Activated naive CD4-positive, alpha-beta T cell treated with anti-CD3 and anti-CD28 coated beads, Interleukin-2, amount 50 U/mL, for 24 hours (primary cell): ENCODE data around the gene P3R3URF.

Experiments used
- H3K27ac Mint-ChIP-seq: one replicate; pipeline ENCODE4 v1.8.0; 2021; ENCODE audit warnings: mild to moderate bottlenecking, mixed read lengths
- H3K27me3 Mint-ChIP-seq: one replicate; pipeline ENCODE4 v1.8.0; 2021; ENCODE audit warnings: mixed read lengths
- H3K36me3 Mint-ChIP-seq: one replicate; pipeline ENCODE4 v1.8.0; 2021; ENCODE audit warnings: mixed read lengths
- H3K4me1 Mint-ChIP-seq: one replicate; pipeline ENCODE4 v1.8.0; 2021; ENCODE audit warnings: mixed read lengths
- H3K4me3 Mint-ChIP-seq: one replicate; pipeline ENCODE4 v1.8.0; 2021; ENCODE audit warnings: mild to moderate bottlenecking, mixed read lengths
- H3K9me3 Mint-ChIP-seq: one replicate; pipeline ENCODE4 v1.8.0; 2021; ENCODE audit warnings: mixed read lengths

Gene P3R3URF

DNA sequence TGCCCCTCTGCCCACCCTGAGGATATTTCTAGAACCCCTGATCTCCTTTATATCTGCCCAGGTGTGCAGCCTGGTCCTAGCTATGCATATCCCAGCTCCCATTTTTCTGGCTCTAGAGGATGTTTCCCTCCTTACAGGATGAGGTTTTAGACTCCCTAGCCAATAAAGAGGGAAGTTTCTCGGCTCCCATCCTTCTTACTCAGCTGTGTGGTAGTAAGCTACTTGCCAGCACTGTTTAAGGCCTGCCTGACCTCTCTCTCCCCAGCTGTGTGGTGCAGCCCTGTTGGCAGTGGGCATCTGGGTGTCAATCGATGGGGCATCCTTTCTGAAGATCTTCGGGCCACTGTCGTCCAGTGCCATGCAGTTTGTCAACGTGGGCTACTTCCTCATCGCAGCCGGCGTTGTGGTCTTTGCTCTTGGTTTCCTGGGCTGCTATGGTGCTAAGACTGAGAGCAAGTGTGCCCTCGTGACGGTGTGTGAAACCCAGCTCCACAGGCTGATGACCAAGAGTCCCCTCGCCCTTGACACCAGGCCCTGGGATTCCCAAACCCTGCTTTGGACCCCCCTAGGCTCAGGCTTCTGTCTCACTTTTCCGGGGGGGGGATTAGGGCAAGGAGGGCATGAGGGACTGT, 7.8 kb upstream of the P3R3URF start:
- H3K36me3 Mint-ChIP-seq: peaks cover 2% of the 10 kb centered on the region
- no peak overlapping the region for H3K27ac Mint-ChIP-seq
- H3K4me3 Mint-ChIP-seq: no peak overlapping the region
- no peaks in the 10 kb centered on the region for H3K9me3 Mint-ChIP-seq
- H3K27me3 Mint-ChIP-seq: no peaks in the 10 kb centered on the region
- peaks cover 24% of the 10 kb centered on the region for H3K4me1 Mint-ChIP-seq

DNA sequence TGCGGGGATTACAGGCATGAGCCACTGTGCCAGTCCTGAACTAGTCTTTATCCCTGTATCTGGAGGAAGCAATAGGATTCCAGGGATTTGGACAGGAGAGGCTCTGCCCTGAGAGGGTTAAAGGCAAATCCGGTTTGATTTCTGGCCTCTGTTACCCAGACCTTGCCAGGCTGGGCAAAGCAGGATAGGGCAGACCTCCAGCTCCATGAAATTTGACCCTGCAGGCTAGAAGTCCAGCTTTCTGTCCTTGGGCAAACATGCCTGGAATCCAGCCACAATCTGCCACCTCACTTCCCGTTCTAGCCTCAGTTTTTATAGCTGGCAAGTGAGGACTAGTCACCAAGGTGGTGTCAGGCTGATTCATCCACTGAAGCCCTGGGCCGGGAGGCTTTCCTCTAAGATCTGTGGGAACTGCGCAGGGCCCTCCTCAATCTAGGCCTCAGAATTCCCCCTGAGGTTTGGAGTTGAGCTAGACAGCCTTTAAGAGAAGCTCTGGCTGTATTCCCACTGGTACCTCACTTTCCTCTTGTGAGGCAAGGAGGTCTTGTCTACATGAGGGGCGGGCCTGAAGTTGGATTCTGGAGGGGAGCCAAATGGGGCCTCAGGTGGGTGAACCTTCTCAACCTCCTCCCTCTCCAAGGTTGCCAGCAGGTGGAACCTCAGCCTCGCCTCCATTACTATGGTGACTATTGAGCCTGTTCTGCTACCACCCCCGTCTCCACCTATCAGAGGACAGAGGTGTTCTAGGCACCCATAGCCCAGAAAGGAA, 7.0 kb upstream of the P3R3URF start:
- H3K36me3 Mint-ChIP-seq: peaks cover 2% of the 10 kb centered on the region
- peaks cover 24% of the 10 kb centered on the region for H3K4me1 Mint-ChIP-seq
- no peaks in the 10 kb centered on the region for H3K27me3 Mint-ChIP-seq
- H3K4me3 Mint-ChIP-seq: no peak overlapping the region
- H3K9me3 Mint-ChIP-seq: no peaks in the 10 kb centered on the region
- H3K27ac Mint-ChIP-seq: no peak overlapping the region

DNA sequence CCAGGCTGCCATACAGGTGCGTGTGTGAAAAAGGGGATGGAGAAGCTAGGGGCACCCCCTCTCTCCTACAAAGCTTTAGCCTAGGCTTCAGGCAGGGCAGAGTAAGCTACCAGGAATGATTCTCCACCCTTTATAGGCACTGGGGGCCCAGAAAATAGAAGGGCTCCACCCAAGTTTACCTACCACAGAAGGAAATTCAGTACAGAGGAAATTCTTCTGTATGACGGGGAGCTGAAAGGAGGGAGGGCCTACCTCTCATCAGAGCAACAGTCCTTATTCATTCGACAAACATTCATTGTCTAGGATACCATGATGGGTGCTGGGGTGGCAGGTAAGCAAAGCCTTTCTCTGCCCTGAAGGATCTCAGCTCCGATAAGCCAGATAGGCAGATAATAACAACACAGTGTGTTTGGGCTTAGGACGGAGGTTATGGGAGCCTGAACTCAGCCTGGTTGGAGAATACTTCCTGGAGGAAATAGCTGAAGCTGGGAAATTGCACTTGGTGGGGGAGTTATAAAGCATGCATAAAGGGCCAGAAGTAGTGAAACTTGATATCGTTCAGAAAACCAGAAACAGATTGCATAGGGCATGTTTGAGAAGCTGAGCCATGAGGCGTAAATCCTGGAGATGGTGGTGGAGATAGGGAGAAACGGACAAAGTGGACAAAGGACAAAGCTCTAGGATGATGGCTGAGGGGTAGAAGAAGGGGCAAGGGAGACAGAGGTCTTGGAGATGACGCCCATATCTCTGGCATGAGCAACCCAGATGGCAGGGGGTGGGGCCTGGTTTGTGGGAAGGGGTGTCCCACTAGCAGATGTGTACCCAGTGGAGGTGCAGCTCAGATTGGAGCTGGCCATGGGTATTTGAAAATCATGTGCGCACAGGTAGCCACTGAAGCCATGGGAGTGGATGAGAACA, 5.3 kb upstream of the P3R3URF start:
- Mint-ChIP-seq H3K27ac (no peak overlapping the region), H3K9me3 (no peaks in the 10 kb centered on the region), H3K4me3 (no peak overlapping the region), H3K36me3 (peaks cover 2% of the 10 kb centered on the region), H3K4me1 (peaks cover 24% of the 10 kb centered on the region), H3K27me3 (no peaks in the 10 kb centered on the region)

DNA sequence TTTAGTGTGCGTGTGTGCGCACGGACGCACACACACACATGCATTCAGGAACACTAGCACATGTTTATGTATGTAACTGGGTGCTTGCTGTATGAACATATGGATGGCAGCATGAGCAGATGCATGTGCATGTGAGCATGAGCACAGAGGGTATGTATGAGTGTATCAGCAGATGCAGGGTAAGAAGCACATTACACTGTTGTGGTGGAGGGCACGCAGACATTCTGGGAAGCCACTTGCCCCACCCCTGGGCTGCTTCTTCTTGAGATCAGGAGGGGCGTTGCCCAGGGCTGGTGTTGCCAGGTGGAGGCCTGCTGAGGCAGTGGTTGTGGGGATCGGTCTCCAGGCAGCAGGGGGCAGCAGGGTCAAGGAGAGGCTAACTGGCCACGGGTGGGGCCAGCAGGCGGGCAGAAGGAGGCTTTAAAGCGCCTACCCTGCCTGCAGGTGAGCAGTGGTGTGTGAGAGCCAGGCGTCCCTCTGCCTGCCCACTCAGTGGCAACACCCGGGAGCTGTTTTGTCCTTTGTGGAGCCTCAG, 3.9 kb upstream of the P3R3URF start:
- Mint-ChIP-seq H3K4me1 (peaks cover 15% of the 10 kb centered on the region), H3K36me3 (no peaks in the 10 kb centered on the region), H3K27me3 (no peaks in the 10 kb centered on the region), H3K9me3 (no peaks in the 10 kb centered on the region), H3K27ac (no peak overlapping the region), H3K4me3 (no peak overlapping the region)

DNA sequence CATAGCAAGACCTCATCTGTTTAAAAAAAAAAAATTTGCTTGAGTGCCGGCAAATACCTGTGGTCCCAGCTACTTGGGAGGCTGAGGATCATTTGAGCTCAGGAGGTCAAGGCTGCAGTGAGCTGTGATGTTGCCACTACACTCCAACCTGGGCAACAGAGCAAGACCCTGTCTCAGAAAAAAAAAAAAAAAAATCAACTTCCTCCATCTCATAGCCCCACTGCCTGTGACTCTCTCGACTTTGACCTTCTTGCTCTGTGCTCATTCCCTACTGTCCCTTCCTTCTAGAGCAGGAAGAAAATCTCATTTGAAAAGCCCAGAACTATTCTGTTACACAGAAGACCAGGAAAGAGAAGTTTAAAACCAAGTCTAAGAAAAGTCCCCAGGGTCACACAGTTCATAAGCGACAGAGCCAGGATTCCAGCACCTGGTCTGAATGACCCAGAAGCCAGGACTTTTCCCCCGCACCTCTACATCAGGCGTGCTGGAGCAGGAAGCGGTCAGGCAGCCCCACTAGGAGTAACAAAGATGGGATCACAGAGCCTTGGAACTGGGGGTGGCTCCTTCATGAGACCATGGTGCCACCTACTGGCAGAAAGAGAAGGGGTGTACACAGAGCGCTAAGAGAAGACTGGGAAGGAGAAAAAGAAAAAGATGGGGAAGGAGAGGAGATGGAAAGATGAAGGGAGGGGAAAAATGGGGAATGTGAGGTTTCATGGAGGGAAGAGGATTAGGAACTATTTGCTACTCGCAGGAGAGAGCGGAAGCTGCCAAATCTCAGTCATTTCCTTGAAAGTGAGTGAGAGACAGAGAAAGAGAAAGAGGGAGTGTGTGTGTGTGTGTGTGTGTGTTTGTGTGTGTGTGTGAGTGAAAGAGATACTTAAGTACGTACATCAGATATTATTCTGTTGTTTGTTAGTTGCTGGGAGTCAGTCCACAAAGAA, 3.1 kb upstream of the P3R3URF start:
- no peaks in the 10 kb centered on the region for H3K9me3 Mint-ChIP-seq

DNA sequence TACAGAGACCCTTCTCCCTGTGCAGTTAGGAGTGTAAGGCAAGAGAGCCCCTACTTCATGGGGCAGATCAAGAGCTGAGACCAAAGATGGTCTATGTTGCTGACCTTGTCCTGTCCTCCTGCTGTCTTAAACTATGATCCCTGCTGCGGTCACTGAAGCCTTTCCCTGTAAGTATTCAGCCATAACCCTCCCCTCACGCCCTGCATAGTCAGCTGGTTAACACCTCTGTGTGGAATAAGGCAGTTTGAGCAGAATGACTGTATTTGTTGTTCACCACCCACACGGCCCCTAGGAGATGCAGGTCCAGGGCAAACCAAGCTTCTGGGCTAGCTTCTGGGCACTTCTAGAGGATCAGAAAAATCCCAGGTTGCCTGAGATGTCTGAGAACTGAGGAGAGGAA, 1.0 kb downstream of the P3R3URF start:
- H3K36me3 Mint-ChIP-seq: no peaks in the 10 kb centered on the region
- no peaks in the 10 kb centered on the region for H3K27me3 Mint-ChIP-seq
- no peak overlapping the region for H3K27ac Mint-ChIP-seq
- no peaks in the 10 kb centered on the region for H3K9me3 Mint-ChIP-seq
- no peaks in the 10 kb centered on the region for H3K4me1 Mint-ChIP-seq
- no peak overlapping the region for H3K4me3 Mint-ChIP-seq

More for the DNA sequence above, 3.1 kb upstream of the P3R3URF start:
- H3K4me3 Mint-ChIP-seq: no peak overlapping the region
- no peaks in the 10 kb centered on the region for H3K36me3 Mint-ChIP-seq
- no peak overlapping the region for H3K27ac Mint-ChIP-seq
- H3K4me1 Mint-ChIP-seq: peaks cover 7% of the 10 kb centered on the region
- no peaks in the 10 kb centered on the region for H3K27me3 Mint-ChIP-seq

DNA sequence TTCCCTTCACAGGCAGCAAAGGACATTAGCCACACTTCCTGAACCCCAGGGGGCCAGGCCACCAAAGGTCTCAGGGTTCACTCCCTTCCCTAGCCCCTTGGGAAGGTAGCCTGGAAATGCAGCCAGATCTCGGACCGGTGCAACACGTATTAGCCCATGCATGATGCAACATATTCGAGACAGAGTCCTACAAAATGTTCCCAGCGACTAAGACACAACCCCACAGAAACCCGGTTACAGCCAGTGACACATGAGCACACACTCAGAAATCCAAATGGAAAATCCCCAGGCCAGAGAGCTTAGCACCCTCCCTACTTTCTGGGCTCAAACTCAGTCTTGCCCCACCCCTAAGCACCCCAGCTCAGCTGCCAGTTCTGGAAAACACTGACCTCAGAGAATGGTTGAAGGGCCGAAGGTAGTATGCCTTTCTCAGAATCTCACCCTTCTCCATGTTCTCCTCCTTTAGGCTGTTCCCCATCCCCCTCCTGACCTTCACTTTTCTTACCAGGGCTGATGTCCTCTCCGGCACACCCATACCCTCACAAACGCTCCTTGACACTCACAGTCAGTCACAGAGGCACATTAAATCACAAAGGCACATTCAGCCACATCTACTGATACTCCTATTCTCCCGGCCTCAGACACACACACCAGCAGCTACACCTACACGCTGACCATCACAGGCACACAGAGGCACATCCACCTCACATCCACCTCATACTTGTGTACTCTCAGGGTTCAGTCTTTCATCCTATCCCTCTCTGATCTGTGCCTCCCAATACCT, 1.6 kb downstream of the P3R3URF start, which contains the start of gene TSPAN1:
TSPAN1 (plus strand) TSS at position 640 of the 784 bp plus-strand sequence. CDS start 6,021 bp downstream, outside the sequence.
- Mint-ChIP-seq H3K4me3 (no peak within 1 kb of the TSS), H3K27ac (no peak within 1 kb of the TSS), H3K4me1 (no peaks in the 10 kb centered on the region), H3K9me3 (no peaks in the 10 kb centered on the region), H3K27me3 (no peaks in the 10 kb centered on the region), H3K36me3 (no peaks in the 10 kb centered on the region)

DNA sequence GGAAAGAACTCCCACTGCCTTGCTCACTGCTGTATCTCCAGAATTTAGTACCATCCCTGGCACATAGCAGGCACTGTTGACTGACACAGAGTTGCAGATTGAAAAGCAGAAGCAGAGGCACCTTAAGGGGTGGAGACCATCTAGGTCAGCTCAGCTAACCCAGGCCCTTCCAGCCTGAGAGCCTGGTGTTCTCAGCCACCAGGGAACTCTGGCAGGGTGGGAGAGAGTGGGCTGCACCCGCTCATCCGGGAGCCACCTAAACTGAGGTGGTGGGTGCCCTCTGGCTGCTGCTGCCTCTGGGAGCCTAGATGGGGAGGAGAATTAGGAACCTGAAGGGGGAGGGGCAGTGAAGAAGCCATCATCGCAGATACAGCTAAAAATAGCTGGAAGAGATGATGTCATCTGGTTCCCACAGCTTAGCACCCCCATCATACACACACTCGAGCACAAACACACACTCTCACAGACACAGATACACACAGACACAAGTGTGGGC, 2.9 kb downstream of the P3R3URF start:
- no peak overlapping the region for H3K27ac Mint-ChIP-seq
- H3K4me1 Mint-ChIP-seq: no peaks in the 10 kb centered on the region
- H3K4me3 Mint-ChIP-seq: no peak overlapping the region

DNA sequence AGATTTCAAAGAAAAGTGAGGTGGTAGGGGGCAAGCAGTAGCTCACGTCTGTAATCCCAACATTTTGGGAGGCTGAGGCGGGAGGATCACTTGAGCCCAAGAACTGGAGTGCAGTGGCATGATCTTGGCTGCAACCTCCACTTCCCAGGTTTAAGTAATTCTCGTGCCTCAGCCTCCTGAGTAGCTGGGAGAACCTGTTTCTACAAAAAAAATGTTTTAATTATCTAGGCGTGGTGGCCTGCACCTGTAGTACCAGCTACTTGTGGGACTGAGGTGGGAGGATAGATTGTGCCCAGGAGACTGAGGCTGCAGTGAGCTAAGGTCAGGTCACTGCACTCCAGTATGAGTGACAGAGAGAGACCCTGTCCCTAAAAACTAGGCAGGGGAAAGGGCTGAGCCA, 4.0 kb downstream of the P3R3URF start:
- Mint-ChIP-seq H3K4me3 (no peak overlapping the region), H3K36me3 (no peaks in the 10 kb centered on the region), H3K27me3 (no peaks in the 10 kb centered on the region), H3K9me3 (no peaks in the 10 kb centered on the region), H3K4me1 (peaks cover 6% of the 10 kb centered on the region), H3K27ac (no peak overlapping the region)

More for the DNA sequence above, 2.9 kb downstream of the P3R3URF start:
- no peaks in the 10 kb centered on the region for H3K36me3 Mint-ChIP-seq
- H3K9me3 Mint-ChIP-seq: no peaks in the 10 kb centered on the region
- no peaks in the 10 kb centered on the region for H3K27me3 Mint-ChIP-seq

DNA sequence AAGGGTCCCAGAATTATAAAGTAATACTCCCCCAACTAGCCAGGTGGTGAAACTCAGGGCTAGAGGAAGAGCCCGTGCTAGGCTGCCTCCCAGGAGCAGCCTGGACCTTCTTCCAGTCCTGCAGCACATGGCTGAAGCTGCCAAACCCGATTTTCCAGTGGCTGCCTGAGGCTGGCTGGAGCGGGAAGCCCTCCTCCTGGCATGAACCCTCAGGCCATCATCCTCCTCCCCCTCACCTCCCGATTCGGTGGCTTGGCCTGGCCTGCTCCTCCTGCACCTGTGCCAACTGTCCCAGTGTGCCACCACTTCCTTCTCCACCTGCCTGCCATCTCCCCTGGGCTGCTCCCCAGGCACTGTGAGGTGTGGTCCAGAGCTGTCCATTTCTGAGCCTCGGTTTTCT, 4.4 kb downstream of the P3R3URF start:
- peaks cover 10% of the 10 kb centered on the region for H3K4me1 Mint-ChIP-seq
- no peak overlapping the region for H3K4me3 Mint-ChIP-seq
- H3K9me3 Mint-ChIP-seq: no peaks in the 10 kb centered on the region
- no peaks in the 10 kb centered on the region for H3K27me3 Mint-ChIP-seq
- no peak overlapping the region for H3K27ac Mint-ChIP-seq
- no peaks in the 10 kb centered on the region for H3K36me3 Mint-ChIP-seq

DNA sequence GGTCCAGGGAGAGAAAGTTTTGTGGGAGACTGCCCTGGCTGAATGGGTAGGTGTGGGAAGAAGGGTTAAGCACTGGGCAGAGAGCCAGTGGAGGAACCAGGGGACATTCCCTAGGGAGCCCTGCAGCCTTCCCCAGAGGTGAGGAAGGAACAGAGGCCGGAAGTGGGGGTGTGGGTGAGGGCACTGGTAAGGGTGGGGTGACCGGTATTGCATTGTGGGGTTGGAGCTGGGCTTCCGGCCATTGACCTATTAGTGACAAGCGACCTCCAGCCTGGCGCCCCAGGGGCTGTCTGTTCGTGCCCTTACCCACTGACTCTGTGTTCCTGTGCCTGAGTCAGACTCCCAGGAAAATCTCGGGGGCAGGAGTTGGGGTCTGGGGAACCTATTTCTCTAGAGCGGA, 4.9 kb downstream of the P3R3URF start:
- no peaks in the 10 kb centered on the region for H3K9me3 Mint-ChIP-seq
- H3K4me1 Mint-ChIP-seq: peaks cover 16% of the 10 kb centered on the region
- no peak overlapping the region for H3K4me3 Mint-ChIP-seq
- H3K27ac Mint-ChIP-seq: no peak overlapping the region
- no peaks in the 10 kb centered on the region for H3K36me3 Mint-ChIP-seq
- H3K27me3 Mint-ChIP-seq: no peaks in the 10 kb centered on the region

DNA sequence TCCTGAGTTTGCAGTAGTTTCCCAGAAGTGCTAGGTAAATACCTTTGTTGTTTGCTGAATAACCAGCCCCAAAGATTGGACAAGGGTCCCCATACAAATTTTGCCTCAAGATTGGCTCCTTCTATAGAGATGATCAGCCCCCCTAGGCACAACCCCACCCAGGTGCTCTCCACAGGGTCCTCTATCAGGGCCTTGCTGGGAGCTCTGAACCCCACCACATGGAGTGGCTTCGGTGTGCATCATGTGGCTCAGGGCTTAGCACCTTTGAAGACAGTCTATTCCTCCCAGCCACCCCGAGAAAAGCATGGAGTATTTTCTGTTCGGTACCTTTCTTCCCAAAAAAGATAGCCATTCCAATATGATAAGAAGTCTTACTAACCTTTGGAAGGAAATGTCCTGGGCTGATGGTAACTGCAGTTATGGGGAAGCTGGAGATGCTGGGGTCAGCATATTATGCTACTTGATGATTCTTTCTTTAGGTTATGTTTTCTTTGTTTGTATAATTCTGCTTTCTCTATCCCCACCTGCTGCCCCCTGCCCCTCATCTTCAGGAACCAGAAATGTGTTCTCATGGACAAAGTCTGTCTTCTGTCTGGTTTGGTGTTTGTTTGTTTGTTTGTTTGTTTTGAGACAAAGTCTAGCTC, 6.4 kb downstream of the P3R3URF start:
- peaks cover 19% of the 10 kb centered on the region for H3K4me1 Mint-ChIP-seq
- H3K27me3 Mint-ChIP-seq: no peaks in the 10 kb centered on the region
- no peaks in the 10 kb centered on the region for H3K36me3 Mint-ChIP-seq
- H3K27ac Mint-ChIP-seq: no peak overlapping the region
- H3K4me3 Mint-ChIP-seq: no peak overlapping the region
- H3K9me3 Mint-ChIP-seq: no peaks in the 10 kb centered on the region

DNA sequence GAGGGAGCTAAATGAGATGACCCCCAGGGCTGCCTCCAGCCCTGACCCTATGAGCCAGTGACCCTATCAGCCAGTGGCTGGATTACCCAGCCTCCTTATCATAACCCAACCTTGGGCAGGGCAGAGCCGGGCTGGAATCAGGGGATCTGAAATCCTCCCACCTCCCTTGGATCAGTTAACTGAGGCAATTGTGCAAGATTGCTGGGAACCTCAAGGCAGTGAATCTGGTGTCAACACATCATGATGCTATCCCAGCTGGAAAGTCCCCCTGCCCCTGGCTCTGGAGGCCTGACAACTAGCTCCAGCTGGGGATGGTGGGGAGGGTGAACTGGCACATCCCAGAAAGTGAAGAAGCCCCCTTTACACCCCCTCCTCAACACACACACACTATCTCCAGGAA, 7.8 kb downstream of the P3R3URF start:
- Mint-ChIP-seq H3K36me3 (no peaks in the 10 kb centered on the region), H3K4me1 (peaks cover 19% of the 10 kb centered on the region), H3K4me3 (peak overlapping the region; percentile 16), H3K27ac (no peak overlapping the region), H3K27me3 (no peaks in the 10 kb centered on the region), H3K9me3 (no peaks in the 10 kb centered on the region)
